GM12878 (cell line): Measurements from ENCODE around the gene FBXO15. TPM values are rescaled to one million over a fixed set of nuclear protein-coding genes. Genes with fewer than 3 reads are reported as not detected.

ENCODE experiments used
- ATAC-seq: fragments of 200-7000 bp; cut with Tn5 transposase; 3 replicates; pipeline ENCODE4 v1.9.1; 2020; ENCODE audit warnings: mild to moderate bottlenecking, moderate library complexity
- BruUV-seq: library from RNA; stranded (reverse); fragments of 400-500 nt; replicated peaks from 2 replicates; lab custom pipeline; 2021; lab: Mats Ljungman, UMichigan
- CTCF ChIA-PET: fragments of 300-600 bp; sonication (Branson Sonifier 250); formaldehyde crosslinking; extraction: SDS; loops from one replicate; lab custom pipeline; 2021; ENCODE audit warnings: inconsistent platforms; lab: Yijun Ruan, JAX
- POLR2A ChIA-PET: fragments of 350-600 bp; formaldehyde crosslinking; extraction: SDS; loops from one replicate; lab custom pipeline; 2021; ENCODE audit warnings: inconsistent platforms; lab: Charles Lee
- RAD21 ChIA-PET: fragments of 300-600 bp; sonication (Branson Sonifier 250); formaldehyde crosslinking; loops from one replicate; lab custom pipeline; 2023; ENCODE audit warnings: antibody characterized with exemption; ENCODE audit not compliant: unreplicated experiment; lab: Charles Lee
- SMC1A ChIA-PET: fragments of 300-600 bp; sonication (Branson Sonifier 250); formaldehyde crosslinking; loops from one replicate; lab custom pipeline; 2023; ENCODE audit not compliant: unreplicated experiment, uncharacterized antibody; lab: Charles Lee
- DNase-seq: peaks from one replicate; pipeline ENCODE4 v3.0.0-alpha.2; 2011; ENCODE audit warnings: low read depth, low spot score
- FAIRE-seq: peaks from 3 replicates; lab custom pipeline; 2011; peaks lifted over from hg19 to GRCh38; lab: Jason Lieb, UNC
- H2AFZ ChIP-seq: 2 replicates; pipeline ENCODE4 v1.6.0; 2011; ENCODE audit warnings: low read depth, low read length, control low read depth; ENCODE audit not compliant: control insufficient read depth
- H3K27ac ChIP-seq: 2 replicates; pipeline ENCODE4 v1.5.1; 2011; ENCODE audit warnings: control low read depth; ENCODE audit not compliant: control insufficient read depth, insufficient read depth
- H3K27me3 ChIP-seq, 2 experiments: replicated peaks in 1 of 2; 2 replicates each; pipeline versions ENCODE4 v1.6.0 to v1.6.1; 2011; ENCODE audit warnings: low read length in 1 of 2; ENCODE audit not compliant: control insufficient read depth in 2 of 2, insufficient read depth in 2 of 2
- H3K36me3 ChIP-seq, 2 experiments: 2 replicates each; pipeline ENCODE4 v1.5.1; 2011; ENCODE audit warnings: low read length in 1 of 2; ENCODE audit not compliant: control insufficient read depth in 2 of 2, insufficient read depth in 2 of 2
- H3K4me1 ChIP-seq: 2 replicates; pipeline ENCODE4 v1.6.1; 2011; ENCODE audit warnings: mild to moderate bottlenecking, low read length, moderate library complexity, mixed read lengths; ENCODE audit not compliant: control insufficient read depth, insufficient read depth
- H3K4me2 ChIP-seq: 2 replicates; pipeline ENCODE4 v1.6.0; 2011; ENCODE audit warnings: control low read depth; ENCODE audit not compliant: control insufficient read depth, insufficient read depth
- H3K4me3 ChIP-seq: fragments of 200-600 bp; sonication (generic); 2 replicates; pipeline ENCODE4 v1.5.1; 2016
- H3K79me2 ChIP-seq: 2 replicates; pipeline ENCODE4 v1.6.0; 2011; ENCODE audit warnings: low read length; ENCODE audit not compliant: control insufficient read depth, insufficient read depth
- H3K9ac ChIP-seq: 2 replicates; pipeline ENCODE4 v1.8.0; 2011; ENCODE audit warnings: low read length, control low read depth, mixed read lengths; ENCODE audit not compliant: control insufficient read depth, insufficient read depth
- H3K9me3 ChIP-seq: replicated peaks from 3 replicates; pipeline ENCODE4 v1.5.1; 2011; ENCODE audit warnings: mild to moderate bottlenecking, low read length; ENCODE audit not compliant: control insufficient read depth, insufficient read depth
- H4K20me1 ChIP-seq: 2 replicates; pipeline ENCODE4 v1.6.0; 2011; ENCODE audit not compliant: control insufficient read depth, insufficient read depth
- BCLAF1 ChIP-seq: fragments of 450-650 bp; IDR thresholded peaks from 2 replicates; pipeline ENCODE4 v1.6.1; 2017; ENCODE audit warnings: antibody characterized with exemption, mild to moderate bottlenecking, moderate library complexity
- CHD2 ChIP-seq: IDR thresholded peaks from 2 replicates; pipeline ENCODE4 v1.6.1; 2011; ENCODE audit warnings: low read depth, low read length, improper control_type of control experiment, borderline replicate concordance
- EGR1 ChIP-seq, 2 experiments: IDR thresholded peaks; 1 replicate in 1 of 2; 2 replicates in 1 of 2; pipeline ENCODE4 v1.6.1; 2011 to 2012; ENCODE audit warnings: low read depth in 2 of 2, low read length in 2 of 2, borderline replicate concordance in 1 of 2, mild to moderate bottlenecking in 1 of 2, moderate library complexity in 1 of 2
- MLLT1 ChIP-seq: fragments of 450-650 bp; IDR thresholded peaks from 2 replicates; pipeline ENCODE4 v1.6.1; 2016; ENCODE audit warnings: mild to moderate bottlenecking
- RFX5 ChIP-seq: IDR thresholded peaks from 2 replicates; pipeline ENCODE4 v1.6.1; 2011; ENCODE audit warnings: low read depth, low read length, improper control_type of control experiment
- SIN3A ChIP-seq: IDR thresholded peaks from 2 replicates; pipeline ENCODE4 v1.6.1; 2012; ENCODE audit warnings: low read depth, low read length, improper control_type of control experiment
- SMAD5 ChIP-seq: IDR thresholded peaks from 2 replicates; pipeline ENCODE4 v1.6.1; 2016; ENCODE audit warnings: antibody characterized with exemption, low read depth
- SREBF2 ChIP-seq: IDR thresholded peaks from 2 replicates; pipeline ENCODE4 v1.6.1; 2012; ENCODE audit warnings: mild to moderate bottlenecking, low read length
- ZBTB33 ChIP-seq: fragments of 450-650 bp; IDR thresholded peaks from 2 replicates; pipeline ENCODE4 v1.6.1; 2017; ENCODE audit warnings: mild to moderate bottlenecking
- ZNF622 ChIP-seq: fragments of 450-650 bp; IDR thresholded peaks from 2 replicates; pipeline ENCODE4 v1.6.1; 2017; ENCODE audit warnings: mild to moderate bottlenecking, inconsistent platforms
- WGBS: methylation state at CpG from one replicate; pipeline ENCODE4 v1.1.6; 2016; ENCODE audit warnings: low lambda C conversion rate; ENCODE audit not compliant: insufficient replicate concordance, insufficient coverage; ENCODE audit errors: missing lambda C conversion rate; 5-methylcytosine and 5-hydroxymethylcytosine counted together
- in situ Hi-C: fragments of 300-500 bp; cut with MboI; formaldehyde crosslinking; loops from 9 replicates; pipeline ENCODE4 v1.14.3; 2018; ENCODE audit warnings: mixed read lengths
- intact Hi-C: fragments of 100-400 bp; cut with micrococcal nuclease; formaldehyde crosslinking; loops from one replicate; pipeline ENCODE4 v1.14.2; 2022; ENCODE audit not compliant: unreplicated experiment
- polyA plus RNA-seq, 11 experiments: library from polyadenylated mRNA; depleted of rRNA in 4 of 11; unstranded in 6 of 11; stranded (reverse) in 5 of 11; fragments of >200 nt; fragmentation: Nextera tagmentation in 4 of 11; fragmentation: Illumina TruSeq in 1 of 11; extraction: Ambion mirVana in 4 of 11; extraction: Trizol in 1 of 11; gene quantifications; 1 replicate in 1 of 11; 2 replicates in 10 of 11; pipeline versions ENCODE4 v1.2.1 to v1.2.3, GENCODE V29; 2011 to 2016; ENCODE audit warnings: inconsistent platforms in 2 of 11, missing spikeins in 2 of 11, low read depth in 1 of 11
- total RNA-seq, 4 experiments: library from RNA; depleted of rRNA in 3 of 4; stranded (reverse); fragments of >200 nt in 3 of 4; fragmentation: Illumina TruSeq in 1 of 4; extraction: Trizol in 1 of 4; gene quantifications; 2 replicates each; pipeline versions ENCODE4 v1.2.1 to v1.2.3, GENCODE V29; 2013 to 2021
- TF ChIP-seq, protein P1 (sequence below): fragments of 450-650 bp; IDR thresholded peaks from 2 replicates; pipeline ENCODE4 v1.6.1; 2017; ENCODE audit warnings: mild to moderate bottlenecking, moderate library complexity

FBXO15 gene
- total and polyA plus RNA-seq, 10 of the 15 experiments (the other 5 are each of a cell fraction or from before 2014, with no cell fraction given): 0.06 to 0.90 (median 0.22) TPM; not detected in 3

DNA sequence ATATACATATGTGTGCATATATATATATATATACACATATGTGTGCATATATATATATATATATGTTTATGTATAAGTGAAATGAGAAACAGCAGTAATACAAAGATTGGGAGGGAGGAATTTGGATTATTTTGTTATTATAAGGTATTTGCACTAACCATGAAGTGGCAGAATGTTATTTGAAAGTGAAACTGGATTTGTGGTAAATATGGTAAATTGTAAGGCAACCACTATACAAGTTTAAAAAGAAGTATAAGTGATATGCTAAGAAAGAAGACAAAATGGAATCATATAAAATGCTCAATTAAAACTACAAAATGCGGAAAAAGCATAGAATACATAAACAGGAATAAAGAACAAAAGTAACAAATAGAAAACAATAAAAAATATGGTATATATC, 37.5 kb downstream of the FBXO15 start:
- ChIA-PET SMC1A (no interaction called here), POLR2A (no interaction called here), RAD21 (no interaction called here), CTCF (no interaction called here)
- H3K4me2 ChIP-seq: no peak overlapping the region
- intact Hi-C loops: loop anchor here (5.0 to 10.0 kb wide), 2 partner anchors 68 to 1345 kb away; no protein-coding TSS in a partner anchor
- H3K79me2 ChIP-seq: no peaks in the 10 kb centered on the region
- H3K9ac ChIP-seq: no peak overlapping the region
- no peaks in the 10 kb centered on the region for H3K36me3 ChIP-seq
- DNase-seq: no peak
- WGBS: 100% methylated on average over 1 of the region's 1 CpG
- BruUV-seq: no TSS peak
- in situ Hi-C loops: loop anchor here (25.0 kb wide), 1 partner anchor 1348 kb away; no protein-coding TSS in a partner anchor
- H3K27me3 ChIP-seq: no peaks in the 10 kb centered on the region
- TF ChIP-seq ZBTB33: no peak
- no peak for TF ChIP-seq SMAD5
- TF ChIP-seq RFX5: no peak
- no peak for TF ChIP-seq MLLT1
- TF ChIP-seq SREBF2: no peak
- TF ChIP-seq BCLAF1: no peak
- TF ChIP-seq CHD2: no peak
- TF ChIP-seq ZNF622: no peak
- TF ChIP-seq, protein P1, sequence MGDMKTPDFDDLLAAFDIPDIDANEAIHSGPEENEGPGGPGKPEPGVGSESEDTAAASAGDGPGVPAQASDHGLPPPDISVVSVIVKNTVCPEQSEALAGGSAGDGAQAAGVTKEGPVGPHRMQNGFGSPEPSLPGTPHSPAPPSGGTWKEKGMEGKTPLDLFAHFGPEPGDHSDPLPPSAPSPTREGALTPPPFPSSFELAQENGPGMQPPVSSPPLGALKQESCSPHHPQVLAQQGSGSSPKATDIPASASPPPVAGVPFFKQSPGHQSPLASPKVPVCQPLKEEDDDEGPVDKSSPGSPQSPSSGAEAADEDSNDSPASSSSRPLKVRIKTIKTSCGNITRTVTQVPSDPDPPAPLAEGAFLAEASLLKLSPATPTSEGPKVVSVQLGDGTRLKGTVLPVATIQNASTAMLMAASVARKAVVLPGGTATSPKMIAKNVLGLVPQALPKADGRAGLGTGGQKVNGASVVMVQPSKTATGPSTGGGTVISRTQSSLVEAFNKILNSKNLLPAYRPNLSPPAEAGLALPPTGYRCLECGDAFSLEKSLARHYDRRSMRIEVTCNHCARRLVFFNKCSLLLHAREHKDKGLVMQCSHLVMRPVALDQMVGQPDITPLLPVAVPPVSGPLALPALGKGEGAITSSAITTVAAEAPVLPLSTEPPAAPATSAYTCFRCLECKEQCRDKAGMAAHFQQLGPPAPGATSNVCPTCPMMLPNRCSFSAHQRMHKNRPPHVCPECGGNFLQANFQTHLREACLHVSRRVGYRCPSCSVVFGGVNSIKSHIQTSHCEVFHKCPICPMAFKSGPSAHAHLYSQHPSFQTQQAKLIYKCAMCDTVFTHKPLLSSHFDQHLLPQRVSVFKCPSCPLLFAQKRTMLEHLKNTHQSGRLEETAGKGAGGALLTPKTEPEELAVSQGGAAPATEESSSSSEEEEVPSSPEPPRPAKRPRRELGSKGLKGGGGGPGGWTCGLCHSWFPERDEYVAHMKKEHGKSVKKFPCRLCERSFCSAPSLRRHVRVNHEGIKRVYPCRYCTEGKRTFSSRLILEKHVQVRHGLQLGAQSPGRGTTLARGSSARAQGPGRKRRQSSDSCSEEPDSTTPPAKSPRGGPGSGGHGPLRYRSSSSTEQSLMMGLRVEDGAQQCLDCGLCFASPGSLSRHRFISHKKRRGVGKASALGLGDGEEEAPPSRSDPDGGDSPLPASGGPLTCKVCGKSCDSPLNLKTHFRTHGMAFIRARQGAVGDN: no peak
- TF ChIP-seq EGR1 (IDR thresholded peaks at IDR 0.05; ENCODE audit: borderline replicate concordance in 1 of 2, low read depth in 2 of 2, low read length in 2 of 2): no peak
- TF ChIP-seq SIN3A: no peak
- no peak overlapping the region for H3K27ac ChIP-seq
- no peak for ATAC-seq
- H4K20me1 ChIP-seq: no peaks in the 10 kb centered on the region
- H3K4me1 ChIP-seq: no peaks in the 10 kb centered on the region
- H3K9me3 ChIP-seq: no peaks in the 10 kb centered on the region
- H2AFZ ChIP-seq: no peak overlapping the region
- FAIRE-seq: no peak
- H3K4me3 ChIP-seq: no peak overlapping the region
